Glutamatergic neuron (in vitro differentiated cells): Measurements from ENCODE around the gene ZNF74. TPM values are rescaled to one million over a fixed set of nuclear protein-coding genes. Genes with fewer than 3 reads are reported as not detected.
"Not testable (repeated sequence)": the region's sequence is repeated elsewhere in the genome, so short reads cannot be mapped to it uniquely, and the experiment has no call there.

ENCODE experiments used
- DNase-seq: peaks from one replicate; pipeline ENCODE4 v3.0.0; 2022
- H3K27ac Mint-ChIP-seq: one replicate; pipeline ENCODE4 v1.8.0; 2020; ENCODE audit warnings: mild to moderate bottlenecking, mixed read lengths, inconsistent platforms; ENCODE audit not compliant: unreplicated experiment
- H3K27me3 Mint-ChIP-seq: one replicate; pipeline ENCODE4 v1.8.0; 2020; ENCODE audit warnings: mild to moderate bottlenecking, moderate library complexity, mixed read lengths, inconsistent platforms; ENCODE audit not compliant: unreplicated experiment
- H3K36me3 Mint-ChIP-seq: one replicate; pipeline ENCODE4 v1.8.0; 2020; ENCODE audit warnings: mild to moderate bottlenecking, mixed read lengths, inconsistent platforms; ENCODE audit not compliant: unreplicated experiment
- H3K4me1 Mint-ChIP-seq: one replicate; pipeline ENCODE4 v1.8.0; 2020; ENCODE audit warnings: mild to moderate bottlenecking, low read depth, mixed read lengths, inconsistent platforms; ENCODE audit not compliant: unreplicated experiment
- H3K4me3 Mint-ChIP-seq: one replicate; pipeline ENCODE4 v1.8.0; 2020; ENCODE audit warnings: mild to moderate bottlenecking, mixed read lengths, inconsistent platforms; ENCODE audit not compliant: unreplicated experiment
- H3K9me3 Mint-ChIP-seq: one replicate; pipeline ENCODE4 v1.8.0; 2020; ENCODE audit warnings: mild to moderate bottlenecking, moderate library complexity, mixed read lengths, inconsistent platforms; ENCODE audit not compliant: unreplicated experiment
- CTCF ChIP-seq: fragments of 200-600 bp; sonication (generic); IDR thresholded peaks from one replicate; pipeline ENCODE4 v1.5.0; 2021; ENCODE audit not compliant: partially characterized antibody, unreplicated experiment
- total RNA-seq: library from RNA; stranded (reverse); fragmentation: NEBNext Ultra II Directional; extraction: Animal tissue kit (Norgen Biotek cat#: 25700); gene quantifications from one replicate; pipeline ENCODE4 v1.2.1, GENCODE V29; 2021; ENCODE audit not compliant: unreplicated experiment

ZNF74 gene
- total RNA-seq, 1 donor from 2014 or later, result 50.3 TPM

- Mint-ChIP-seq H3K36me3 (no peaks in the 10 kb centered on the region), H3K9me3 (no peaks in the 10 kb centered on the region), H3K27me3 (no peaks in the 10 kb centered on the region), H3K27ac (no peak overlapping the region), H3K4me3 (no peak overlapping the region), H3K4me1 (peaks cover 5% of the 10 kb centered on the region)
- no peak for DNase-seq
- no peak for TF ChIP-seq CTCF
Observed at GRCh38 chr22:20412474-20413216, 18.7 kb downstream of the ZNF74 start.

- no peak for DNase-seq
- no peaks in the 10 kb centered on the region for H3K36me3 Mint-ChIP-seq
- no peaks in the 10 kb centered on the region for H3K9me3 Mint-ChIP-seq
- H3K4me1 Mint-ChIP-seq, result peaks cover 5% of the 10 kb centered on the region
- H3K27ac Mint-ChIP-seq, result no peak overlapping the region
- H3K4me3 Mint-ChIP-seq, result no peak overlapping the region
- TF ChIP-seq CTCF, result no peak
- H3K27me3 Mint-ChIP-seq, result no peaks in the 10 kb centered on the region
Observed at GRCh38 chr22:20413217-20414058, 19.5 kb downstream of the ZNF74 start.

GRCh38 chr22:20414059-20414440, 20.1 kb downstream of the ZNF74 start:
- H3K9me3 Mint-ChIP-seq, result peaks cover 2% of the 10 kb centered on the region
- no peak for DNase-seq
- no peak overlapping the region for H3K27ac Mint-ChIP-seq
- H3K4me3 Mint-ChIP-seq, result no peak overlapping the region
- H3K27me3 Mint-ChIP-seq, result peaks cover 3% of the 10 kb centered on the region
- no peak for TF ChIP-seq CTCF
- H3K36me3 Mint-ChIP-seq, result no peaks in the 10 kb centered on the region
- H3K4me1 Mint-ChIP-seq, result peaks cover 5% of the 10 kb centered on the region

- DNase-seq, result no peak
- Mint-ChIP-seq H3K4me1 (peaks cover 5% of the 10 kb centered on the region), H3K36me3 (no peaks in the 10 kb centered on the region), H3K9me3 (peaks cover 2% of the 10 kb centered on the region), H3K27ac (no peak overlapping the region), H3K27me3 (peaks cover 3% of the 10 kb centered on the region), H3K4me3 (no peak overlapping the region)
- no peak for TF ChIP-seq CTCF
Observed at GRCh38 chr22:20414450-20414849, 20.5 kb downstream of the ZNF74 start.

- not testable (repeated sequence) for H3K27me3 Mint-ChIP-seq, H3K4me1 Mint-ChIP-seq, H3K36me3 Mint-ChIP-seq, H3K4me3 Mint-ChIP-seq, DNase-seq, H3K27ac Mint-ChIP-seq, H3K9me3 Mint-ChIP-seq
Observed at GRCh38 chr22:20415241-20415640, 21.3 kb downstream of the ZNF74 start.

- not testable (repeated sequence) for H3K27me3 Mint-ChIP-seq, DNase-seq, H3K9me3 Mint-ChIP-seq, H3K27ac Mint-ChIP-seq, H3K36me3 Mint-ChIP-seq, H3K4me3 Mint-ChIP-seq, H3K4me1 Mint-ChIP-seq
Observed at GRCh38 chr22:20415699-20416098, 21.7 kb downstream of the ZNF74 start.
